ENCODE results near the gene EMX2.

The EMX2 gene

DNA sequence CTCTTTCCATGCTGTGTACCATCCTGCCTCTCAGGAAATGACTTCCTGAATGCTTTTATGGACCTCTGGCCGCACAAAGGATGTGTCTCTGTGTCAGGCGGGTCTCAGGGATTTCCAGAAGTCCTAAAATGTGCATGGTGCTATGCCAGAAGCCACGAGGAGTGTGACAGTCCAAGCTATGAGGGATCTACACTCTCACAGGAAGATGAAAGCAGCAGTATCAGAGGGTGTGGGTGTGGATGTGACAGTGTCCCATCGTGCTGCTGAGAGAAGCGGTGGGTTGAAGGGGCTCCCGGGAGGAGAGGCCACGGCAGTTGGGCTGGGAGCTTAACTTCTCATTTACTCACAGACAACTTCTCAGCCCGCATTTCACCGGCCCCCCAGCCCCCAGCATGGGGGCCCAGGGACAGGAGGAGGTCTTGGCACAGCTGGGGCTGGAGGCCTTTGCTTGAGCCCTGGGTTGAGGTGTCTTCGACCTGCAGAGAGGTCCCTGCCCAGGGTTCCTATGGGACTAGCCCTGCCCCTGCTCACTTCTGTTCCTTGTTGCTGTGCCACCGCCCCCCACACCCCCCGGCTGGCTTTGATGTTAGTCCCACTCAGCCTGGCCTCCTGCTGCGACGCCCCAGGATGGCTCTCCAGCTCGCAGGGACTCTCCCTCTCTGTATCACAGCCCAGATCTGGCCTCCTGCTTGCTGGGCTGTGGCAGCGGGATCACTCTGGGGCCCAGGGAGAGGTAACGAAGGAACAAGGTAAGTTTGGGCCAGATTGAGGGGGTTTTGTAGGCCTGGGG, 30.8 kb upstream of the EMX2 start:
- no peak for DNase-seq (ENCODE audit: low read depth in 2 of 2)
- H3K4me3 ChIP-seq (replicated peaks in 1 of 2; ENCODE audit: low read depth in 2 of 2, low read length in 2 of 2), result no peak overlapping the region
- TF ChIP-seq, protein P1, sequence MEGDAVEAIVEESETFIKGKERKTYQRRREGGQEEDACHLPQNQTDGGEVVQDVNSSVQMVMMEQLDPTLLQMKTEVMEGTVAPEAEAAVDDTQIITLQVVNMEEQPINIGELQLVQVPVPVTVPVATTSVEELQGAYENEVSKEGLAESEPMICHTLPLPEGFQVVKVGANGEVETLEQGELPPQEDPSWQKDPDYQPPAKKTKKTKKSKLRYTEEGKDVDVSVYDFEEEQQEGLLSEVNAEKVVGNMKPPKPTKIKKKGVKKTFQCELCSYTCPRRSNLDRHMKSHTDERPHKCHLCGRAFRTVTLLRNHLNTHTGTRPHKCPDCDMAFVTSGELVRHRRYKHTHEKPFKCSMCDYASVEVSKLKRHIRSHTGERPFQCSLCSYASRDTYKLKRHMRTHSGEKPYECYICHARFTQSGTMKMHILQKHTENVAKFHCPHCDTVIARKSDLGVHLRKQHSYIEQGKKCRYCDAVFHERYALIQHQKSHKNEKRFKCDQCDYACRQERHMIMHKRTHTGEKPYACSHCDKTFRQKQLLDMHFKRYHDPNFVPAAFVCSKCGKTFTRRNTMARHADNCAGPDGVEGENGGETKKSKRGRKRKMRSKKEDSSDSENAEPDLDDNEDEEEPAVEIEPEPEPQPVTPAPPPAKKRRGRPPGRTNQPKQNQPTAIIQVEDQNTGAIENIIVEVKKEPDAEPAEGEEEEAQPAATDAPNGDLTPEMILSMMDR (IDR thresholded peaks at IDR 0.05; ENCODE audit: low read depth, low read length), result no peak

GRCh38 chr10:117514971-117515370, 27.6 kb upstream of the EMX2 start:
- TF ChIP-seq, protein P1 (IDR thresholded peaks at IDR 0.05; ENCODE audit: low read depth, low read length), result no peak
- no peak overlapping the region for H3K4me3 ChIP-seq (replicated peaks in 1 of 2; ENCODE audit: low read depth in 2 of 2, low read length in 2 of 2)
- no peak for DNase-seq (ENCODE audit: low read depth in 2 of 2)

DNA sequence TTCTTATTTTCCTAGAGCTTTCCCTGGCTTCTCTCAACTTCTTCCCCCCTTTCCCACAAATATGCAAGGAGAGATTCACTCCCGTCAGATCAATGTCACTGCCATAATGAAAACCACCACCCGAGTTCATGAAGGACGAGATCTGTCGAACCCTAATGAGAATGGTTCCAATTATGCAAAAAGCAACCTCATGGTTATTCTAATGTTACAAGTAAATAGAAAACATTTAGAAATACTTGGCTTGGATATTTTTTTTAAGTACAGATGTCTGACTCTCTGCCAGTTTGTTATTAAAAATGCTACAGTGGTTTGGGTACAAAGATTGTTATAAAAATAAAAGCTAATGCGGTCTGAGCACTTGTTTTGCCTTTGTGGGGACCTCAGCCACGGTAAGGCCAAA, 25.9 kb upstream of the EMX2 start:
- no peak for DNase-seq (ENCODE audit: low read depth in 2 of 2)
- H3K4me3 ChIP-seq (replicated peaks in 1 of 2; ENCODE audit: low read depth in 2 of 2, low read length in 2 of 2), result no peak overlapping the region
- TF ChIP-seq, protein P1 (IDR thresholded peaks at IDR 0.05; ENCODE audit: low read depth, low read length), result no peak

GRCh38 chr10:117518246-117518645, 24.3 kb upstream of the EMX2 start:
- DNase-seq (ENCODE audit: low read depth in 2 of 2), result no peak
- TF ChIP-seq, protein P1 (IDR thresholded peaks at IDR 0.05; ENCODE audit: low read depth, low read length), result no peak

GRCh38 chr10:117519286-117519685, 23.3 kb upstream of the EMX2 start:
- TF ChIP-seq, protein P1 (IDR thresholded peaks at IDR 0.05; ENCODE audit: low read depth, low read length), result no peak
- no peak for DNase-seq (ENCODE audit: low read depth in 2 of 2)
- H3K4me3 ChIP-seq (replicated peaks in 1 of 2; ENCODE audit: low read depth in 2 of 2, low read length in 2 of 2), result no peak overlapping the region

More at GRCh38 chr10:117518246-117518645, 24.3 kb upstream of the EMX2 start:
- H3K4me3 ChIP-seq (replicated peaks in 1 of 2; ENCODE audit: low read depth in 2 of 2, low read length in 2 of 2), result no peak overlapping the region

GRCh38 chr10:117519879-117520278, 22.7 kb upstream of the EMX2 start:
- H3K4me3 ChIP-seq (replicated peaks in 1 of 2; ENCODE audit: low read depth in 2 of 2, low read length in 2 of 2), result no peak overlapping the region
- no peak for DNase-seq (ENCODE audit: low read depth in 2 of 2)
- TF ChIP-seq, protein P1 (IDR thresholded peaks at IDR 0.05; ENCODE audit: low read depth, low read length), result no peak
